A549 (cell line): ENCODE results near the gene TMEM222. TPM values are rescaled to one million over a fixed set of nuclear protein-coding genes. Genes with fewer than 3 reads are reported as not detected.
A peak's percentile ranks its signal among the peaks of the same experiment; 100 is the strongest.
"Not testable (repeated sequence)": the region's sequence is repeated elsewhere in the genome, so short reads cannot be mapped to it uniquely, and the experiment has no call there.

Experiments
- ATAC-seq, 2 experiments: fragments of 200-7000 bp in 1 of 2; fragments of >200 bp in 1 of 2; cut with Nextera tagmentation in 1 of 2; cut with Tn5 transposase in 1 of 2; 3 replicates each; pipeline versions ENCODE4 v1.8.0 to v1.9.1; 2018 to 2020; ENCODE audit warnings: mild to moderate bottlenecking in 1 of 2, moderate library complexity in 1 of 2
- CTCF ChIA-PET: fragments of 300-600 bp; sonication (Branson Sonifier 250); formaldehyde crosslinking; extraction: SDS; loops from one replicate; lab custom pipeline; 2021; ENCODE audit warnings: antibody characterized with exemption, inconsistent platforms; lab: Yijun Ruan, JAX
- POLR2A ChIA-PET: fragments of 350-600 bp; formaldehyde crosslinking; extraction: SDS; loops from one replicate; lab custom pipeline; 2021; ENCODE audit warnings: antibody characterized with exemption, inconsistent platforms; lab: Yijun Ruan, JAX
- DNase-seq, 2 experiments: peaks; one replicate each; pipeline versions ENCODE4 v3.0.0 to v3.0.0-alpha.2; 2011 to 2016; ENCODE audit warnings: low read depth in 1 of 2, low spot score in 1 of 2
- FAIRE-seq: peaks from 2 replicates; lab custom pipeline; 2011; peaks lifted over from hg19 to GRCh38; lab: Jason Lieb, UNC
- H3K27ac ChIP-seq, 2 experiments: fragments of >200 bp; sonication (Bioruptor Twin); formaldehyde crosslinking; 3 replicates each; pipeline ENCODE4 v1.5.1; 2016 to 2017
- H3K4me1 ChIP-seq: fragments of >200 bp; sonication (Bioruptor Twin); formaldehyde crosslinking; 3 replicates; pipeline ENCODE4 v1.6.1; 2016
- H3K4me2 ChIP-seq: fragments of >200 bp; sonication (Bioruptor Twin); formaldehyde crosslinking; 3 replicates; pipeline ENCODE4 v1.6.1; 2016
- H3K4me3 ChIP-seq: fragments of >200 bp; sonication (Bioruptor Twin); formaldehyde crosslinking; 3 replicates; pipeline ENCODE4 v1.5.1; 2016
- H3K9me3 ChIP-seq: fragments of >200 bp; sonication (Bioruptor Twin); formaldehyde crosslinking; 3 replicates; pipeline ENCODE4 v1.6.1; 2016
- EHF ChIP-seq: fragments of 250-450 bp; sonication (Bioruptor Pico); IDR thresholded peaks from 2 replicates; pipeline ENCODE4 v1.5.0; 2020; ENCODE audit warnings: mild to moderate bottlenecking
- EHMT2 ChIP-seq: fragments of 200-600 bp; sonication (generic); IDR thresholded peaks from 2 replicates; pipeline ENCODE4 v1.6.1; 2016; ENCODE audit warnings: antibody characterized with exemption, low read depth, mild to moderate bottlenecking, moderate library complexity
- HEYL ChIP-seq: fragments of 250-450 bp; sonication (Bioruptor Pico); IDR thresholded peaks from 2 replicates; pipeline ENCODE4 v1.8.0; 2021; ENCODE audit warnings: mild to moderate bottlenecking, moderate library complexity
- HOXB5 ChIP-seq: fragments of 250-450 bp; sonication (Bioruptor Pico); IDR thresholded peaks from 2 replicates; pipeline ENCODE4 v1.5.0; 2020; ENCODE audit warnings: mild to moderate bottlenecking, moderate library complexity
- JUN ChIP-seq, 2 experiments: fragments of >200 bp; sonication (Bioruptor Twin); formaldehyde crosslinking; IDR thresholded peaks; 2 replicates in 1 of 2; 3 replicates in 1 of 2; pipeline ENCODE4 v1.6.1; 2016 to 2017
- KDM1A ChIP-seq: fragments of 200-600 bp; sonication (generic); IDR thresholded peaks from 2 replicates; pipeline ENCODE4 v1.6.1; 2016; ENCODE audit warnings: low read depth, mild to moderate bottlenecking
- POLR2A ChIP-seq: IDR thresholded peaks from 2 replicates; pipeline ENCODE4 v1.6.1; 2012; ENCODE audit warnings: mild to moderate bottlenecking, low read length
- POLR2AphosphoS2 ChIP-seq: conservative IDR thresholded peaks from 2 replicates; pipeline ENCODE4 v1.6.1; 2012; ENCODE audit warnings: low read length, improper control_type of control experiment, inconsistent platforms
- SMC3 ChIP-seq: fragments of >200 bp; sonication (Bioruptor Twin); formaldehyde crosslinking; IDR thresholded peaks from 3 replicates; pipeline ENCODE4 v1.6.1; 2018; ENCODE audit warnings: inconsistent platforms
- ZC3H11A ChIP-seq: fragments of 450-650 bp; IDR thresholded peaks from 2 replicates; pipeline ENCODE4 v1.6.1; 2014; ENCODE audit warnings: antibody characterized with exemption, mild to moderate bottlenecking
- ZFP36 ChIP-seq: fragments of 450-650 bp; IDR thresholded peaks from 2 replicates; pipeline ENCODE4 v1.6.1; 2014; ENCODE audit warnings: borderline replicate concordance; ENCODE audit not compliant: partially characterized antibody
- ZNF302 ChIP-seq: fragments of 250-450 bp; sonication (Bioruptor Pico); IDR thresholded peaks from 2 replicates; pipeline ENCODE4 v1.9.0; 2021; ENCODE audit warnings: inconsistent platforms, mild to moderate bottlenecking, moderate library complexity
- ZSCAN20 ChIP-seq: fragments of 250-450 bp; sonication (Bioruptor Pico); IDR thresholded peaks from 2 replicates; pipeline ENCODE4 v1.8.0; 2022; ENCODE audit warnings: mild to moderate bottlenecking, moderate library complexity
- WGBS: methylation state at CpG from one replicate; pipeline ENCODE4 v1.1.6; 2017; ENCODE audit errors: missing lambda C conversion rate; 5-methylcytosine and 5-hydroxymethylcytosine counted together
- polyA plus RNA-seq, 4 experiments: library from polyadenylated mRNA; depleted of rRNA in 3 of 4; stranded (reverse); fragments of >200 nt; fragmentation: RNase III in 1 of 4; extraction: RNeasy Plus Mini Kit Qiagen cat#74134 plus additional on column Dnase treatment in 1 of 4; gene quantifications; 2 replicates in 3 of 4; 3 replicates in 1 of 4; pipeline ENCODE4 v1.2.3, GENCODE V29; 2011 to 2017
- TF ChIP-seq, protein P1 (sequence below): fragments of 450-650 bp; IDR thresholded peaks from 2 replicates; pipeline ENCODE4 v1.6.1; 2014; ENCODE audit warnings: antibody characterized with exemption
- TF ChIP-seq, protein P2 (sequence below): fragments of 250-450 bp; sonication (Bioruptor Pico); IDR thresholded peaks from 2 replicates; pipeline ENCODE4 v1.5.0; 2021; ENCODE audit warnings: mild to moderate bottlenecking, moderate library complexity, borderline replicate concordance
- TF ChIP-seq, protein P3 (sequence below): IDR thresholded peaks from 2 replicates; pipeline ENCODE4 v1.6.1; 2012

Gene TMEM222
- polyA plus RNA-seq, 2 of the 4 experiments (the other 2 are of a cell fraction) = 28.4 to 30.0 TPM

DNA sequence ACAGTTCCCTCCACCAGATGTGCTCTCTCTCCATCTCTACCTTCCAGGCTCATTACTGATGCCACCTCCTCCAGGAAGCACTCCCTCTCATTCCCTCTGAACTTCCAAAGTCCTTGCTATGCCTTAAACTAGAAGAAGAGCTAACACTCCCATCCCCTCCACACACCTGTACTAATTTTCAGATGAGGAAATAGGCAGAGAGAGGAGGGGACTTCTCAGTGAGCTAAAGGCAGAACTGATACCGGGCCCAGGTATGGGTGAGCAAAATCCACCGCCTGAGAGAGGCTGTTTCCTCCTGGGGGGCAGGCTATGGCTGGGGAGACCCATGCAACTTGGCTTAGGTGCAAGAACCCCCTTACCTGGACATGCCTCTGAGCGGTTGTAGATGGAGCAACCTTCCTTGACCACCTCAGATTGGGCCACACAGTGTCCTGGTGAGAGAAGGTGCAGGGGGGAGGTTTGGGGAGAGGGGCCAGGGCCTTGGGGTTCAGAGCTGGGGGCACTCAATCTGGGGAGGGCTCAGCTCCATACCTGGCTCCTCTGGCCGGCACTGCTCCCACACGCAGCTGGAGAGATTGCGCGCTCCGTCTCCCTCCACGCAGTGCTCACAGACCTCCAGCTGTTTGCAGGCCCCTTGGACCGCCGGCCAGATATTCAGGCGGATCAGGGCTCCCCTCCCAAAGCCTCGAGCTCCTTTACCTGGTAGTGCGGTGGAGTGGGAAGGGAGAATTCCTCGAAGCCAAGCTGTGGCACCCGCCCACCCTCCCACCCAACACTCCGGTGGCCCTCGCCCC is 60.2 kb downstream of the TMEM222 start:
- no peak overlapping the region for H3K4me2 ChIP-seq
- POLR2A ChIA-PET = no interaction called here
- no peak for DNase-seq

DNA sequence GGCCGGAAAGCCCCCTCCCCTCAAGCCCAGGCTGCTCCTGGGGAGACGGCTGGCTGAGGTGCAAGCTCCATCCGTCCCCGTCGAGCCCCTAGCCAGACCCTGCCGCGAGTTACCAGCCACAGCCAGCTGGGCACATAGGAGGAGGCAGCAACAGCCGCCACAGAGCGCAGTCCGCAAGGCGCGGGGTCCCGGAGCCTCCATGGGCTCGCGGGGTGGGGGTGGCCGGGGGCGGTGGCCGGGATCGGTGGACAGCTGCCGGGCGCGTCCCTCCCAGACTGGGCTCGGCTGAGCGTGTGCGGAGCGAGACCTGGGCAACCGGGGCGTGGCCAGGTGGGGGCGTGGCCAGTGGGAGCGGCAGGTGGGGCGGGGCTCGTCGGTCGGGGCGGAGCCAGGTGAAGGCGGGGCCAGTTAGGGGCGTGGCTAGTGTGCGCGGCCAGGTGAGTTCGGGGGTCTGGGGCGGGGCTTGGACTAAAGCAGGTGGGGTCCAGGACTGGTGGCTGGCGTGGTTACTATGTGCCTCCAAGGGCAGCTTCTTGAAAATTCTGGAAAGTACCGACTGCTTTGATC is 61.2 kb downstream of the TMEM222 start, which contains the start of gene CD164L2:
CD164L2 (minus strand) TSS at position 295 of the 567 bp plus-strand sequence; CDS start at position 201, 94 bp downstream.
- no peaks in the 10 kb centered on the region for H3K9me3 ChIP-seq
- 93% methylated on average over 2 of the region's 43 CpGs for WGBS
- no peak within 1 kb of the TSS for H3K4me3 ChIP-seq
- CTCF ChIA-PET = interaction anchor here (1.0 to 12.0 kb wide), 8 partner anchors 8 to 174 kb away, joined by 3 to 215 read pairs (median 5); partner anchors contain the start of gene MAP3K6
- H3K4me2 ChIP-seq = no peak within 1 kb of the TSS
- H3K27ac ChIP-seq = no peak within 1 kb of the TSS
- TF ChIP-seq POLR2A (no peak), JUN (IDR thresholded peaks at IDR 0.05) (no peak)
- peak; percentile 16 to 17; a peak in 4 of 6 replicates for ATAC-seq
- no peak for FAIRE-seq
- POLR2A ChIA-PET = no interaction called here
- DNase-seq = no peak
- H3K4me1 ChIP-seq = no peaks in the 10 kb centered on the region

More for the DNA sequence above, 60.2 kb downstream of the TMEM222 start:
- Histone ChIP-seq H3K4me1 (no peaks in the 10 kb centered on the region), H3K4me3 (no peak overlapping the region), H3K9me3 (no peaks in the 10 kb centered on the region), H3K27ac (no peak overlapping the region)
- WGBS = 66% methylated on average over 10 of the region's 18 CpGs
- TF ChIP-seq SMC3 (no peak), EHF (CRISPR knock-in tag) (no peak), ZFP36 (peak; percentile 40)
- TF ChIP-seq, protein P1, sequence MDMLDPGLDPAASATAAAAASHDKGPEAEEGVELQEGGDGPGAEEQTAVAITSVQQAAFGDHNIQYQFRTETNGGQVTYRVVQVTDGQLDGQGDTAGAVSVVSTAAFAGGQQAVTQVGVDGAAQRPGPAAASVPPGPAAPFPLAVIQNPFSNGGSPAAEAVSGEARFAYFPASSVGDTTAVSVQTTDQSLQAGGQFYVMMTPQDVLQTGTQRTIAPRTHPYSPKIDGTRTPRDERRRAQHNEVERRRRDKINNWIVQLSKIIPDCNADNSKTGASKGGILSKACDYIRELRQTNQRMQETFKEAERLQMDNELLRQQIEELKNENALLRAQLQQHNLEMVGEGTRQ = no peak
- TF ChIP-seq, protein P2, sequence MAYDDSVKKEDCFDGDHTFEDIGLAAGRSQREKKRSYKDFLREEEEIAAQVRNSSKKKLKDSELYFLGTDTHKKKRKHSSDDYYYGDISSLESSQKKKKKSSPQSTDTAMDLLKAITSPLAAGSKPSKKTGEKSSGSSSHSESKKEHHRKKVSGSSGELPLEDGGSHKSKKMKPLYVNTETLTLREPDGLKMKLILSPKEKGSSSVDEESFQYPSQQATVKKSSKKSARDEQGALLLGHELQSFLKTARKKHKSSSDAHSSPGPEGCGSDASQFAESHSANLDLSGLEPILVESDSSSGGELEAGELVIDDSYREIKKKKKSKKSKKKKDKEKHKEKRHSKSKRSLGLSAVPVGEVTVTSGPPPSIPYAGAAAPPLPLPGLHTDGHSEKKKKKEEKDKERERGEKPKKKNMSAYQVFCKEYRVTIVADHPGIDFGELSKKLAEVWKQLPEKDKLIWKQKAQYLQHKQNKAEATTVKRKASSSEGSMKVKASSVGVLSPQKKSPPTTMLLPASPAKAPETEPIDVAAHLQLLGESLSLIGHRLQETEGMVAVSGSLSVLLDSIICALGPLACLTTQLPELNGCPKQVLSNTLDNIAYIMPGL = no peak
- CTCF ChIA-PET = interaction anchor here (0.5 to 12.0 kb wide), 12 partner anchors 9 to 281 kb away, joined by 3 to 215 read pairs (median 6); partner anchors contain the start of gene MAP3K6
- FAIRE-seq (no peak), ATAC-seq (no peak)

DNA sequence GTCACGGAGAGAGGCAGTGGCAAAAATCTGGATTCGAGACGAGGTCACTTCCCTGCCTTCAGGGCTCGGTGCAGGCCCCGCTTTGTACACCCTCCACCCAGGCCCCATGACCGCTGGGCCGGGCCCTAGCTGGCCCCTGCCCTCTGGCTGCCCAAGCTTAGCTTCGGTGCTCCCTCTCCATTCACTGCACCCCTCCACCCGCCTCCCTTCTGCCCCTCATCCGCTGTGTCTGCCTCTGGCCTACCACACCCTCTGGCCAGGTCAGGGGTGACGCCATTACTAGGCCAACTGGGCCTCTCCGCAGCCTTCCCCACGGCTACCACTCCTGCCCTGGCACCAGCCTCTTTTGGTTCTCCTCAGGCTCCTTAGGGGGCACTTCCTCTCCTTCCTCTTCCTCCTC is 61.7 kb downstream of the TMEM222 start:
- WGBS = 79% methylated on average over 12 of the region's 13 CpGs
- Histone ChIP-seq H3K9me3 (no peaks in the 10 kb centered on the region), H3K4me2 (no peak overlapping the region), H3K4me3 (no peak overlapping the region), H3K27ac (no peak overlapping the region), H3K4me1 (no peaks in the 10 kb centered on the region)
- POLR2A ChIA-PET = no interaction called here
- ATAC-seq (no peak), DNase-seq (no peak), FAIRE-seq (no peak)
- CTCF ChIA-PET = interaction anchor here (1.2 to 12.0 kb wide), 4 partner anchors 8 to 345 kb away, joined by 3 to 215 read pairs (median 34); no protein-coding TSS in a partner anchor
- TF ChIP-seq ZNF302 (CRISPR knock-in tag) (no peak), POLR2AphosphoS2 (no peak), ZC3H11A (no peak), SMC3 (no peak), ZSCAN20 (no peak), EHMT2 (no peak), HEYL (CRISPR knock-in tag) (no peak), KDM1A (no peak), JUN (IDR thresholded peaks at IDR 0.05) (no peak), HOXB5 (CRISPR knock-in tag) (no peak)
- TF ChIP-seq, protein P3, sequence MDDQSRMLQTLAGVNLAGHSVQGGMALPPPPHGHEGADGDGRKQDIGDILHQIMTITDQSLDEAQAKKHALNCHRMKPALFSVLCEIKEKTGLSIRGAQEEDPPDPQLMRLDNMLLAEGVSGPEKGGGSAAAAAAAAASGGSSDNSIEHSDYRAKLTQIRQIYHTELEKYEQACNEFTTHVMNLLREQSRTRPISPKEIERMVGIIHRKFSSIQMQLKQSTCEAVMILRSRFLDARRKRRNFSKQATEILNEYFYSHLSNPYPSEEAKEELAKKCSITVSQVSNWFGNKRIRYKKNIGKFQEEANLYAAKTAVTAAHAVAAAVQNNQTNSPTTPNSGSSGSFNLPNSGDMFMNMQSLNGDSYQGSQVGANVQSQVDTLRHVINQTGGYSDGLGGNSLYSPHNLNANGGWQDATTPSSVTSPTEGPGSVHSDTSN = no peak
- TF ChIP-seq, protein P2 = no peak

DNA sequence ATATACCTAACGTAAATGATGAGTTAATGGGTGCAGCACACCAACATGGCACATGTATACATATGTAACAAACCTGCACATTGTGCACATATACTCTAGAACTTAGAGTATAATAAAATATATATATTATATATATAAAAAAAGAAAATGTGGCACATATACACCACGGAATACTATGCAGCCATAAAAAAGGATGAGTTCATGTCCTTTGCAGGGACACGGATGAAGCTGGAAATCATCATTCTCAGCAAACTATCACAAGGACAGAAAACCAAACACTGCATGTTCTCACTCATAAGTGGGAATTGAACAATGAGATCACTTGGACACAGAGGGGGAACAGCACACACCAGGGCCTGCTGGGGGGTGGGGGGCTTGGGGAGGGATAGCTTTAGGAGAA is 62.8 kb downstream of the TMEM222 start:
- ATAC-seq, DNase-seq, H3K4me2 ChIP-seq, POLR2A ChIA-PET, H3K4me3 ChIP-seq, H3K9me3 ChIP-seq, FAIRE-seq, H3K27ac ChIP-seq, H3K4me1 ChIP-seq: not testable (repeated sequence)
- WGBS = 68% methylated on average over 3 of the region's 3 CpGs
- CTCF ChIA-PET = interaction anchor here (1.7 to 12.0 kb wide), 3 partner anchors 28 to 346 kb away, joined by 3 to 215 read pairs (median 64); no protein-coding TSS in a partner anchor
